H9 (cell line): Measurements from ENCODE around the gene CLEC2D. TPM values are rescaled to one million over a fixed set of nuclear protein-coding genes. Genes with fewer than 3 reads are reported as not detected.
"Not testable (repeated sequence)": the region's sequence is repeated elsewhere in the genome, so short reads cannot be mapped to it uniquely, and the experiment has no call there.

ENCODE experiments used
- DNase-seq: peaks from one replicate; pipeline ENCODE4 v3.0.0-alpha.2; 2017
- H2AFZ ChIP-seq: one replicate; pipeline ENCODE4 v1.6.1; 2013; ENCODE audit warnings: mild to moderate bottlenecking, low read length, control low read depth, moderate library complexity
- H2AK5ac ChIP-seq: 2 replicates; pipeline ENCODE4 v1.6.1; 2013; ENCODE audit warnings: low read length, control low read depth, mixed read lengths; ENCODE audit not compliant: insufficient read length
- H2BK120ac ChIP-seq: one replicate; pipeline ENCODE4 v1.6.1; 2013; ENCODE audit warnings: low read depth, mild to moderate bottlenecking, low read length, control low read depth, inconsistent platforms; ENCODE audit not compliant: poor library complexity, severe bottlenecking
- H2BK12ac ChIP-seq: 2 replicates; pipeline ENCODE4 v1.6.1; 2013; ENCODE audit warnings: low read length, control low read depth, mixed read lengths, low read depth; ENCODE audit not compliant: insufficient read length
- H2BK15ac ChIP-seq: 2 replicates; pipeline ENCODE4 v1.6.1; 2013; ENCODE audit warnings: low read depth, low read length, control low read depth
- H2BK20ac ChIP-seq: one replicate; pipeline ENCODE4 v1.6.1; 2013; ENCODE audit warnings: low read depth, mild to moderate bottlenecking, low read length, control low read depth, inconsistent platforms; ENCODE audit not compliant: poor library complexity, severe bottlenecking
- H2BK5ac ChIP-seq: 2 replicates; pipeline ENCODE4 v1.6.1; 2013; ENCODE audit warnings: low read length, control low read depth, mixed read lengths; ENCODE audit not compliant: insufficient read length
- H3K14ac ChIP-seq: 2 replicates; pipeline ENCODE4 v1.6.1; 2013; ENCODE audit warnings: low read length, control low read depth; ENCODE audit not compliant: insufficient read depth
- H3K18ac ChIP-seq: 2 replicates; pipeline ENCODE4 v1.6.1; 2013; ENCODE audit warnings: low read depth, mild to moderate bottlenecking, mixed read lengths, low read length, control low read depth; ENCODE audit not compliant: insufficient read length
- H3K23ac ChIP-seq: 2 replicates; pipeline ENCODE4 v1.6.1; 2013; ENCODE audit warnings: low read length, control low read depth, mixed read lengths, low read depth; ENCODE audit not compliant: insufficient read length
- H3K23me2 ChIP-seq: 2 replicates; pipeline ENCODE4 v1.6.1; 2013; ENCODE audit warnings: low read depth, mild to moderate bottlenecking, mixed read lengths, low read length, control low read depth; ENCODE audit not compliant: insufficient read length, poor library complexity, severe bottlenecking
- H3K27ac ChIP-seq: 2 replicates; pipeline ENCODE4 v1.5.1; 2013; ENCODE audit warnings: low read length, control low read depth, mixed read lengths, low read depth; ENCODE audit not compliant: insufficient read length
- H3K27me3 ChIP-seq: 2 replicates; pipeline ENCODE4 v1.6.1; 2013; ENCODE audit warnings: low read length, control low read depth, inconsistent platforms; ENCODE audit not compliant: insufficient read depth
- H3K4ac ChIP-seq: 2 replicates; pipeline ENCODE4 v1.6.1; 2013; ENCODE audit warnings: low read depth, mild to moderate bottlenecking, control low read depth, inconsistent platforms, low read length, moderate library complexity
- H3K4me1 ChIP-seq: 2 replicates; pipeline ENCODE4 v1.6.1; 2013; ENCODE audit warnings: low read length, control low read depth, inconsistent platforms; ENCODE audit not compliant: insufficient read depth
- H3K4me2 ChIP-seq: 2 replicates; pipeline ENCODE4 v1.6.1; 2013; ENCODE audit warnings: low read length, control low read depth, mixed read lengths; ENCODE audit not compliant: insufficient read length, insufficient read depth
- H3K56ac ChIP-seq: 2 replicates; pipeline ENCODE4 v1.6.1; 2013; ENCODE audit warnings: low read depth, mild to moderate bottlenecking, mixed read lengths, low read length, control low read depth; ENCODE audit not compliant: insufficient read length
- H3K79me1 ChIP-seq: 2 replicates; pipeline ENCODE4 v1.6.1; 2013; ENCODE audit warnings: low read depth, mild to moderate bottlenecking, moderate library complexity, low read length, control low read depth, inconsistent platforms; ENCODE audit not compliant: insufficient read depth, poor library complexity, severe bottlenecking
- H3K79me2 ChIP-seq: 2 replicates; pipeline ENCODE4 v1.6.1; 2013; ENCODE audit warnings: low read length, control low read depth, inconsistent platforms; ENCODE audit not compliant: insufficient read depth
- H3K9ac ChIP-seq: 2 replicates; pipeline ENCODE4 v1.6.1; 2013; ENCODE audit warnings: low read length, control low read depth, mixed read lengths; ENCODE audit not compliant: insufficient read length; ENCODE audit errors: extremely low read depth
- H3K9me3 ChIP-seq: one replicate; pipeline ENCODE4 v1.6.1; 2013; ENCODE audit warnings: low read depth, low read length, inconsistent platforms; ENCODE audit not compliant: control insufficient read depth
- H3T11ph ChIP-seq: one replicate; pipeline ENCODE4 v1.6.1; 2013; ENCODE audit warnings: mild to moderate bottlenecking, low read length, control low read depth, inconsistent platforms
- H4K20me1 ChIP-seq: one replicate; pipeline ENCODE4 v1.6.1; 2013; ENCODE audit not compliant: control insufficient read depth, insufficient read length, insufficient read depth
- H4K5ac ChIP-seq: 2 replicates; pipeline ENCODE4 v1.6.1; 2013; ENCODE audit warnings: low read depth, mild to moderate bottlenecking, mixed read lengths, low read length, control low read depth; ENCODE audit not compliant: insufficient read length
- H4K8ac ChIP-seq: replicated peaks from 2 replicates; pipeline ENCODE4 v1.6.1; 2013; ENCODE audit warnings: low read length, control low read depth, mixed read lengths, low read depth; ENCODE audit not compliant: insufficient read length
- H4K91ac ChIP-seq: 2 replicates; pipeline ENCODE4 v1.6.1; 2013; ENCODE audit warnings: low read depth, mild to moderate bottlenecking, moderate library complexity, mixed read lengths, low read length, control low read depth; ENCODE audit not compliant: insufficient read length
- H3K27ac Mint-ChIP-seq, 3 experiments: 2 replicates in 2 of 3; 3 replicates in 1 of 3; pipeline ENCODE4 v1.8.0; 2020 to 2021; ENCODE audit warnings: mixed read lengths in 3 of 3, mild to moderate bottlenecking in 1 of 3, moderate library complexity in 1 of 3
- H3K27me3 Mint-ChIP-seq: 2 replicates; pipeline ENCODE4 v1.8.0; 2021; ENCODE audit warnings: low read depth, mild to moderate bottlenecking, moderate library complexity, mixed read lengths
- H3K36me3 Mint-ChIP-seq, 3 experiments: 2 replicates in 2 of 3; 3 replicates in 1 of 3; pipeline ENCODE4 v1.8.0; 2020 to 2021; ENCODE audit warnings: low read depth in 3 of 3, mixed read lengths in 3 of 3; ENCODE audit not compliant: insufficient read depth in 1 of 3
- H3K4me1 Mint-ChIP-seq, 2 experiments: 2 replicates each; pipeline ENCODE4 v1.8.0; 2020; ENCODE audit warnings: mixed read lengths in 2 of 2
- H3K4me3 Mint-ChIP-seq, 2 experiments: 2 replicates in 1 of 2; 3 replicates in 1 of 2; pipeline ENCODE4 v1.8.0; 2020 to 2021; ENCODE audit warnings: mild to moderate bottlenecking in 2 of 2, mixed read lengths in 2 of 2, moderate library complexity in 1 of 2
- H3K9me3 Mint-ChIP-seq, 2 experiments: 2 replicates in 1 of 2; 3 replicates in 1 of 2; pipeline ENCODE4 v1.8.0; 2020; ENCODE audit warnings: mild to moderate bottlenecking in 2 of 2, mixed read lengths in 2 of 2, moderate library complexity in 1 of 2
- CTCF ChIP-seq: fragments of 200-600 bp; sonication (generic); conservative IDR thresholded peaks from 3 replicates; pipeline ENCODE4 v1.8.0; 2021; ENCODE audit warnings: antibody characterized with exemption, mild to moderate bottlenecking
- WGBS: extraction: QIAGEN DNeasy Blood & Tissue Kit; methylation state at CpG from one replicate; pipeline ENCODE4 v1.1.7; 2013; ENCODE audit warnings: missing lambda C conversion rate, low lambda C conversion rate, mixed read lengths; ENCODE audit not compliant: insufficient read length; ENCODE audit errors: extremely low coverage; 5-methylcytosine and 5-hydroxymethylcytosine counted together
- total RNA-seq: library from RNA; stranded (reverse); gene quantifications from 2 replicates; pipeline ENCODE4 v1.2.1, GENCODE V29; 2021

The CLEC2D gene
- total RNA-seq, 1 experiment from 2014 or later: 2.1 TPM

GRCh38 chr12:9694241-9694640 lies 24.7 kb downstream of the CLEC2D start:
- H4K8ac ChIP-seq: no peak overlapping the region
- no peak overlapping the region for H3T11ph ChIP-seq
- no peaks in the 10 kb centered on the region for H3K79me1 ChIP-seq
- Mint-ChIP-seq H3K27me3 (peaks cover 5% of the 10 kb centered on the region; the same call in 1 of the 2 replicates), H3K4me3 (no peak overlapping the region), H3K4me1 (no peaks in the 10 kb centered on the region), H3K9me3 (peaks cover 38% of the 10 kb centered on the region in 2 experiments), H3K27ac (no peak overlapping the region), H3K36me3 (peaks cover 28 to 50% (median 48%) of the 10 kb centered on the region in 3 experiments)
- no peak overlapping the region for H3K56ac ChIP-seq
- H3K79me2 ChIP-seq: no peaks in the 10 kb centered on the region
- no CpG with 5 or more reads among the region's 1 CpG for WGBS
- no peaks in the 10 kb centered on the region for H3K27me3 ChIP-seq
- H3K9ac ChIP-seq: no peak overlapping the region
- H3K9me3 ChIP-seq: peaks cover 5% of the 10 kb centered on the region
- no peak overlapping the region for H2BK15ac ChIP-seq
- H2BK20ac ChIP-seq: no peak overlapping the region
- no peaks in the 10 kb centered on the region for H3K23me2 ChIP-seq
- DNase-seq: no peak
- no peak overlapping the region for H2BK12ac ChIP-seq
- H3K23ac ChIP-seq: no peak overlapping the region
- H3K27ac ChIP-seq: no peak overlapping the region
- no peak for TF ChIP-seq CTCF
- H2BK5ac ChIP-seq: no peak overlapping the region
- no peaks in the 10 kb centered on the region for H3K4me1 ChIP-seq
- no peak overlapping the region for H2AK5ac ChIP-seq
- no peak overlapping the region for H2AFZ ChIP-seq
- H4K20me1 ChIP-seq: no peaks in the 10 kb centered on the region
- H4K91ac ChIP-seq: no peak overlapping the region
- no peak overlapping the region for H2BK120ac ChIP-seq
- H4K5ac ChIP-seq: no peak overlapping the region
- no peak overlapping the region for H3K18ac ChIP-seq
- H3K4me2 ChIP-seq: no peak overlapping the region
- no peak overlapping the region for H3K14ac ChIP-seq
- H3K4ac ChIP-seq: no peak overlapping the region

- peaks cover 38% of the 10 kb centered on the region in 2 experiments for H3K9me3 Mint-ChIP-seq
- H2AK5ac ChIP-seq, H3K4me2 ChIP-seq, H2BK20ac ChIP-seq, H3K23ac ChIP-seq, H3K9me3 ChIP-seq, H3K18ac ChIP-seq, H4K5ac ChIP-seq, H2BK12ac ChIP-seq, H3K9ac ChIP-seq, H3K23me2 ChIP-seq, H3K56ac ChIP-seq, H3K27me3 ChIP-seq, H2AFZ ChIP-seq, H2BK5ac ChIP-seq, H4K20me1 ChIP-seq, H3K79me2 ChIP-seq, H4K8ac ChIP-seq, H3K14ac ChIP-seq, H2BK120ac ChIP-seq, H3T11ph ChIP-seq, H3K27ac Mint-ChIP-seq, H2BK15ac ChIP-seq, DNase-seq, H3K4me1 Mint-ChIP-seq, H3K79me1 ChIP-seq, H3K4ac ChIP-seq, H3K4me1 ChIP-seq, H3K27me3 Mint-ChIP-seq, H3K27ac ChIP-seq, H3K4me3 Mint-ChIP-seq, H4K91ac ChIP-seq: not testable (repeated sequence)
- H3K36me3 Mint-ChIP-seq: peaks cover 22 to 42% (median 40%) of the 10 kb centered on the region in 3 experiments
- no CpG with 5 or more reads among the region's 9 CpGs for WGBS
Measured at GRCh38 chr12:9695150-9695549, 25.6 kb downstream of the CLEC2D start.
